GF-D8 (cell line): Measurements from ENCODE around the gene YPEL3.
"Not testable (repeated sequence)": the region's sequence is repeated elsewhere in the genome, so short reads cannot be mapped to it uniquely, and the experiment has no call there.

Experiments used
- DNase-seq: peaks from one replicate; lab custom pipeline; 2025; lab: John Stamatoyannopoulos, UW

YPEL3 gene

DNA sequence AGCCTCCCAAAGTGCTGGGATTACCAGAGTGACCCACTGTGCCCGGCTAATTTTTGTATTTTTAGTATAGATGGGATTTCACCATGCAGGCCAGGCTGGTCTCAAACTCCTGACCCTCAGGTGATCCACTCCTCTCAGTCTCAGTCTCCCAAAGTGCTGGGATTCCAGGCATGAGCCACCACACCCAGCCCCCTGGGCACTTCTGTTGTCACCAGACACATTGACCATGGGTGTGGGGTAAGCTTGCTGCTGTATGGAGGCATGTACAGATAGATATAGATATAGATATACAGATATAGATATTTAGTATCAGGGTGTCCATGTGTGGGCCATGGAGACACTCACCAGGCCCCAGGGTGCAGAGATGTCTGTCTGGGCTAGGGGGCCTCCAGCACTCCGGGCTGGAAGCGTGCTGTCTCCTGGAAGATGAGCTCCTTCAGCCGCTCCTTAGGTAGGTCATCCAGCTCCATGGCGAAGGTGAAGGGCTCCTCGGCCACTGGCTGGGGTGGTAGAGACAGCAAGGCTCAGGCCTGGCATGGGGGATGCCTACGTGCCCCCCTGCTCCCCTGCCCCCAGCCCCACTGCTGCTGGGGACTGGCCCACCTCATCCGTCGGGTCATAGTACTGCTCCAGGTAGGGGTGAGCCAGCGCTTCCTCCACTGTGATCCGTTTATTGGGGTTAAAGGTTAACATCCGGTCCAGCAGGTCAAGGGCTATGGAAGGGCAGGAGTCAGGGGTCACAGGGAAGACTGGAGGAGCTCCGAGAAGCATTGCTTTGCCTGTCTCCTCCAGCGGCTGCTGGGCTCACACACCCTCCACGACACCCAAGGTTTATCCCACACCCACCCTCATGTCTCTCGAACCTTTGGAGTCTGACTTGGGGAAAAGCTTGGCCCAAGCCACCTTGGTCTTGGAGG is 20.5 kb upstream of the YPEL3 start:
- DNase-seq = no peak

DNA sequence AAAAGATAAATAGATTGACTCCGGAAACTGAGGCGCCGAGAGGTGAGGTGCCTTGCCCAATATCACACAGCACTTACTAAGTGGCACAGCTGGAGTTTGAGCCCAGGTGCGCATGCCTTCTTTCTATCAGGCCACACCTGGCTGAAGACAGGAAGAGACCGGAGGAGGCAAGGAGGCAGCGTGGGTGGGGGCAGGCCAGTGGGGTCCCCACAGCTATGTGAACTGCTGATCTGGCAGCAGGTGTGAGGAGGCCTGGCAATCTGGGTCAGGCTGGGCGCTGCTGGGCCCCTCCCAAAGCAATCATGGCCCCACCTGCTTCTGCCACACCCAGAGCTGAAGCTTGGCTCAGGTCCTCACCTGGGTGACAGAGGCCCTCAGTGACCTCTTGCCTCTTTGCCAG is 19.2 kb upstream of the YPEL3 start:
- no peak for DNase-seq

DNA sequence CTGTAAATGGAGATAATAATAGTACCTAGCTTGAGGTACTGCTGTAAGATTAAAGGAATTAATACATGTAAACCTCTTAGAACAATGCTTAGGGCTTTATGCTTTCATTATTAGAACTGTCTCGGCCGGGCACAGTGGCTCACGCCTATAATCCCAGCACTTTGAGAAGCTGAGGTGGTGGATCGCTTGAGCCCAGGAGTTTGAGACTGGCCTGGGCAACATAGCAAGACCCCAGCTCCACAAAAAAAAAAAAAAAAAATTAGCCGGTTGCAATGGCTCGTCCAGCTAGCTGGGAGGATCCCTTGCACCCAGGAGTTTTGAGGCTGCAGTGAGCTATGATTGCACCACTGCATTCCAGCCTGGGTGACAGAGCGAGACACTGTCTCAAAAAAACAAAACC is 18.8 kb upstream of the YPEL3 start:
- not testable (repeated sequence) for DNase-seq

DNA sequence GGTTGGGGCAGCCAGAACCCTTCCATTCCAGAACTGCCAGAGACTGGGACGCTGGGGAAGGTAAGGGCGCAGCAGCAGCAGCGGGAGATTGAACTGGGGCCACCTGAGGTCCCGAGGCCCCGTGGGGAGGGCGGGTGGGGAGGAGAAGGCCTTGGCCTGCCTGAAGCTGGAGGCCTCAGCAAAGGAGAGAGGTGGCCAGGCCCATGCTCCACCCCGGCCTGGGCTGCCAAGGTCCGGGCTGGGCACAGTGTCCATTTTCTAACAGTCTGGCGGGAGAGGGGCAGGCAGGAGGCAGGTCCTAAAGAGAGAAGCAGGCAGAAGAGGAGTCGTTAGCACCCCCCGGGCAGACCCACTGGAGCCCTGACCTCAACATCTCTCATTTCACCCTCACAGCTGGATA is 18.4 kb upstream of the YPEL3 start:
- no peak for DNase-seq

DNA sequence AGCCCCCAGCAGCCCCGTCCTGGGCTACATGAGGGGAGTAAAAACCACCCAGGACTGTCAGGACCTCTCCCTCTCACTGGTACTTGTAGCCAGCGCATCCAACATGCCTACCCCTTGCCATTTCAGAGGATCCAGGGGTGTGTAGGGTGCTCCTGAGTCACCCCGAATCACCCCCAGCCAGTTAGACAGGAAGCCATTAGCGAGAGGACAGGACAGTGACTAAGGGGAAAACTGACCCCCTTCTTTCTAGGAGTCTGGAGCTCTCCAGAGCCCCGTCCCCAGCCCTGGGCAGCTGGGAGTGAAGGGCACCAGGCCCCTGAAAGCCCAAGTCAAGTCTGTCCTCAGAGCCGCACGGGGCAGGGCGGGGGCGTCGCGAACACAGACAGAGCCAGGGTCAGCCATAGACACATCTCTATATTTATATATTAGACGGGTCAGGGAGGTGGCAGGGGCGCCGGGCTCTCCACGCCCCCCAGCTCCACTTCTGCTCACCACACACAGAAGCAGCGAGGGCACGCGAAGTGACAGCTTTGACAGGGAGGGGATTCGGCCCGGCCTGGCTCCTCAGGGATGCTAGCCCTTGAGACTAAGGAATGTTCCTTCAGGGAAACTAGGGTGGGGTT is 17.8 kb upstream of the YPEL3 start:
- no peak for DNase-seq

DNA sequence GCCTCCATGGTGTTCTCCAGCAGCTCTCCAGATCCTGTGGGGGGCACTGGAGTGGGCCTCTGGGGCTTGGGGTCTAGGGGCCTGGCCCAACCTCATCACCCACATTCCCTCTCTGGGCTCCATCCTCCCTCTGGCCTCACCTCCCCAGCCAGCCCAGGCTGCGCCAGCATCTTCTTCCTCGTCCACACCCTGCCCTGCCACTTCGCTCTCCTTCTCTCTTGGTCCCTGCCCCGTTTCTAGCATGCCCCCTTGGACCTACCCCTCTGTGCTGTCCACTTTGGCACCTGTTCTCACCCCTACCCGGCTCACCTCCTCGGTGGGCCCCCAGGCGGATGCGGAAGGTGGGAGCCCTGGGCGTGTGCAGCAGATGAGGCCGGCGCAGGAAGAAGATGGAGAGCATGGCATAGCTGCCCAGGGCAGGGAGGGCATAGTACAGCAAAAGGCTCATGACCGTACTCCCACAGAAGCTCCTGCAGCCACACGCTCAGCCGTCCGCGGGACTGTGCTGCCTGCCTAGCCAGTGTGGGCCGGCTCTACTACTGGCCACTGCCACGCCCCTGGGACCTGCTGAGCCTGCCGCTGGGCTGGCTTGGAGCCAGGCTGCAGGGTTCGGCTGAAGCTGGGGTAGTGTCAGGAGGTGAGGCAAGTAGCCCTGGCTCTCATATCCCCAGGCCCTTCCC is 17.2 kb upstream of the YPEL3 start, which contains the start of gene GDPD3:
Gene GDPD3, minus strand, starts transcription at position 507 of the 680 bp plus-strand sequence. Its CDS starts 59 bp downstream, at position 448.
- DNase-seq = no peak

DNA sequence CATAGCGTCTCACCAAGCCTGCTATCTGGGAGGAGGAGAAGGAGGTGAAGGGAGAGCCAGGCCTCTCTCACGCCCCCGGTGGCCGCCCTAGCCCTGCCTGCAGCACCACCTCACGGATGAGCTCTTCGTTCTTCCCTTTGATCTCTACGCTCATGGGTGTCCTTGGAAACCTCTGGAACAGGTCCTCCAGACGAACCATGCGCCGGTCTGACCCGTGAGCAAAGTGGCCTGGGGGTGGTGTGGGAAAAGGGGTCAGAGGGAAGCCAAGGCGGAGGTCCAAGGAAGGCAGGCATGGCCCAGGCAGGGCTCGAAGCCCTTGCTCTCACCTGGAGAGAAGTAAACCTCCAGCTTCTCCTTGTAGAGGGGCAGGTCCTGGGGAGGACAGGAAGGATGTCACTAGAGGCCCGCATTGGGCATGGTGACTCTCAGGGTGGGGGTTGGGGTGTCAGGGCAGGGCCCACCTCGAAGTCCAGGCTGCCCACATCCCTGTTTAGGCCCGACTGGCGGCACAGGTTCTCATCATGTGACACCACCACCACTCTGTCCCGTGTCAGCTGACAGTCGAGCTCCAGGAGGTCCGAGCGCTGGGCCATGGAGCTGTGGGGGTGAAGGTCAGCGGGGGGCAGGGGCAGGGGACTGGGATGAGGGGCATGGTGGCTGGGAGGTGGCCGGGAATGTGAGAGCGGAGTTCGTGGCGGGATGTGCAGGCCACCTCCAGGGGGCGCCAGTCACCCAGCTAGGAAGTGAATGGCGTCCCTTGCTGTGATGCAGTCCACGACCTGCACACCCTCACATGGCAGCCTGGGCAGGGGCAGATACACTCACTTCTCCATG is 16.4 kb upstream of the YPEL3 start:
- DNase-seq = no peak

DNA sequence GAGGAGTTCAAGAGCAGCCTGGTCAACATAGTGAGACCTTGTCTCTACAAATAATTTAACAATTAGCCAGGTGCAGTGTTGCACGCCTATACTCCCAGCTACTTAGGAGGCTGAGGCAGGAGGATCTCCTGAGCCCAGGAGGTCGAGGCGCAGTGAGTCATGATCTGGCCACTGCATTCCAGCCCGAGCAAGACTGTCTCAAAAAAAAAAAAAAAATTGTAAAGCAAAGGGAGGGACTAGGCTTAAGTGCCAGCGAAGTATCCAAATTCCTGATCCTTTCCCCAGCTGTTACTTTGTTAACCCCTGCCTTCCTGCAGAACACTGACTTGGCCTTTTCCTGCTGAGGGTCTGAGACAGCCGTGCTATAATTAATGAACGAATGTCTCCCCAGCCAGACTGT is 14.6 kb upstream of the YPEL3 start:
- no peak for DNase-seq

DNA sequence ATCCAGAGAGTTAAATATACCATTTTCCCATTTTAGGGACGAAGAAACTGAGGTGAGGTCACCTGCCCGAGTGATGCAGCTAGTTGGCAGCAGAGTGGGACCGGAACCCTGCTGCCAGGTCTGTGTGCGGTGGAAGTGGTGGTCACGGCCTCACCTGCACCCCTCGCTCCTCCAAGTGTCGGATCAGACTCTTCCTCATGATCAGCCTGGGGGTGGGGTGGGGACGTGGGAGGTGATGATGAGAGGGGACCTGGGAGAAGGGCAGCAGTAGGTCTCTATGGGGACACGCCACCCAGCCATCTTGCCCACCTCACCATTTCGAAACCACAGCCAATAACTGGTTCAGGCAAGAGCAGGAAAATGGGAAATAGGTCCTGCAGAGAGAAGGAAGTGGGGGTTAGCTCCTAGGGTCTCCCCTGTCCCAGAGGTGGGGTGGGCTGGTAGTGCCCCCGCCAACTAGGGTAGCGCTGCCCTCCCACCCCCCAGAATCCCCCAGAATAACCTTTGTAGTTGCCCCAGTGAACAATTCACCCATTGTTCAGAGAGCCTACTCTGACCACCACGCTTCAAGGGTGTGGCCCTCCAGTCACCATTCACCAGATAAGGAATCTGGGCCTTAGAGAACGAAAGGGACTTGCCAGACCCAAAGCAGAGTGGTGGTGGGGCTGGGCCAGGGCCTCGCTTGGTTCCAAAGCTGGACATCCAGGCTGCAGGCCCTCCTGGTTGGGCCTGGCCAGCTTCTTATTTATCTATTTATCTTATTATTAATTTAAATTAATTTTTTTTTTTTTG is 12.2 kb upstream of the YPEL3 start:
- no peak for DNase-seq

DNA sequence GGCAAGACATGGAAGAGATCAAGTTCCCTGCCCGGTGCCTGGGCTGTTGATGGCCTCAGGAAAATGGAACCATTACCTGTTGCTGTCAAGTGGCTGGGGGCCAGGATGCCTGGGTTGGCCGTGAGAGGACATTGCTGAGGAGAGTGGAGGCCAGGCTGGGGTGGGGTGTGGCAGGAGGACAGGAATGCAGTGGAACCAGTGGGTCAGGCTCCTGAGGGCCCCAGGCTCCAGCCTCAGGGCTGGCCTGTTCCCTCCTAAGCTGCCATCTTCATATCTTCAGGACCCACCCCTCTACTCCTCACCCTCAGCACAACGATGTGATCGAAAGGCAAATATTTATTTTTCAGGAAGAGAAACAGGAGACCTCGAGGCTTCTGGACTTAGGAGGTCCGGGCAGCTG is 8.5 kb upstream of the YPEL3 start:
- no peak for DNase-seq

DNA sequence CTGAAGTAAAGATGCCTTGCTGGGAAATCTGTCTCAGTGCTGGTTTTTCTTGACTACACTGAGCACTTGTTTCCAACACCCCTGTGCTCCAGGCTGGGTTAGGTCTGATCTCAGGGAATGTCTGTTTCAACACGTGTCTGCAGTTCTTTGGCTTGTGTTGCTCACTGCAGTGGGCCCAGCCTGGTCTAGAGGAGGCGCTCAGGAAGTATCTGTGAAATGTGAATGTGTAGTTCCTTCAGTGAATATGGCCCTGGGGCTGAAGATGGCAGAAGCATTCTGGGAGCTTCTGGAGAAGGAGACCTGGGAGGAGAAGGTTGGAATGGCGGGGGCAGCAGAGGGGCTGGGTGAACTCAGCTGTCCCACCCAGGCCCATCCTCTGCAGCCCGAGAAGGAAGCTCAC is 8.1 kb upstream of the YPEL3 start:
- DNase-seq = no peak

DNA sequence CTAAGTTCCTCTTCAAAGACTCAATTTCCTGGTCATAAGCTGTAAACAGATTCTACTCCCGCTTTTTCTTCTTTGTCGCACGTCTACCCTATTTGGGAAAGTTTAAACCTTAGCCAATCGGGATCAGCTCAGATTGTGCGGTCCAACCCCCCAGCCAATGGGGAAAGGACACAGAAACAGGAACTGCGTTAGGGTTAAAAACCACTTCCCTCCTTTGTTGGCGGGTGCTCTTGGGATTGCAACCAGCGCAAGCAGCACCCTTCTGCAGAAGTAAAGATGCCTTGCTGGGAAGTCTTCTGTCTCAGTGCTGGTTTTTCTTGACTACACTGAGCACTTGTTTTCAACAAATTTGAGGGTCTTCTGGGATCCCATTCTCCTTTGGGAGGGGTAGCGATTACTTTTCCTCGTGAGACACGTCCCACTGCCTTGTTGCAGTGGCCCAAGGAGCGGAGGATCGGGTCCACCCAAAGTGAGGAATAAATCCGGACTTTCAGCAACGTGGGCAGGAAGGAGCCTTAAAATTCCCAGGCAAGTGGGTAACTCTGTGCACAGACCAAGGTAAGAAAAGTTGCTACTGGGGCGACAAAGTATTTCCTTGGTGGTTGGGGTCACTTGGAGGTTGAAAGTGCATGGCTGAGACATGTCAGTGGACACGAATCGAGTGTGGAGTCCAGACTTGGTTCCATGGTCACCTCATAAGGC is 1.0 kb upstream of the YPEL3 start:
- no peak for DNase-seq

DNA sequence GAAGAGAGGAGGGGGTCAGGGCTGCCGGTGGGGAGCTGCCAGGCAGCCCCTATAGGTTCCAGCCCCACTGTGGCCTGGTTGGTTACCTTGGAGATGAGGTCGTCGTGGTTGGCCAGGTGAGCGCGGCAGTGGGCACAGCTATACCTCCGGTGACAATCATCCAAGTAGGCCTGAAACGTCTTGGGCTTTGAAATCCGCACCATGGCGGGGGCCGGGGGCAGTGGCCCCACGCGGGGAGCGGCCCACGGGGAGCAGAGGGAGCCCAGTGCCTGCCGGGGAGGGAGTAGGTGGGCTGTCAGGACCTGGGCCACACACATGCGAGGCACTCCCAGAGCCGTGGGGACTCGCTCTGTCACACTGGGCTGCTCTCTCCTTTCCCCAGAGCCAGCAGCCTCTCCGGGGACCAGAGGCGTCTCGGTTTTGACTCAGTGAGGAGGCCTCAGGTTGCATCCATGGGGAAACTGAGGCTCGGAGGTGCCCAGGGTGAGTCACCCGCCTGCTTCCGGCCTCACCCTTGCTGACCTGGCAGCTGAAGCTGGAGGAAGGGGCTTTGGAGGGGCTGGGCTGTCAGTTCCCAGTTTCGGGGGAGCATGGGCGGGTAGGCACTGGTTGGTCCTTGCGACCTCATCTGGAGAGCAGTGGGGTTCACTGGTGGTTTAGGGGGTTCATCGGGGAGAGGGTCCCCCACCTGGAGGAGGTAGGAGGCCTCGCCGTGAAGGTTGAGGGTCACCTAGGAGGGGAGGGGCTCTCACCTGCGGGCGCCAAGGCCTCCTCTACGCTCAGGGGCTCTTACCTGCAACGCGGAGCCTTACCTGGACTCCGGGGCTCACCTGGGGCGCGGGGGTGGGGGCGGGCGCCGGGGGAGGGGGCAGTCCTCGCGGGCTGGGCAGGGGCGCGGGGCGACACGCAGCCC is 591 bp downstream of the YPEL3 start:
- no peak for DNase-seq

DNA sequence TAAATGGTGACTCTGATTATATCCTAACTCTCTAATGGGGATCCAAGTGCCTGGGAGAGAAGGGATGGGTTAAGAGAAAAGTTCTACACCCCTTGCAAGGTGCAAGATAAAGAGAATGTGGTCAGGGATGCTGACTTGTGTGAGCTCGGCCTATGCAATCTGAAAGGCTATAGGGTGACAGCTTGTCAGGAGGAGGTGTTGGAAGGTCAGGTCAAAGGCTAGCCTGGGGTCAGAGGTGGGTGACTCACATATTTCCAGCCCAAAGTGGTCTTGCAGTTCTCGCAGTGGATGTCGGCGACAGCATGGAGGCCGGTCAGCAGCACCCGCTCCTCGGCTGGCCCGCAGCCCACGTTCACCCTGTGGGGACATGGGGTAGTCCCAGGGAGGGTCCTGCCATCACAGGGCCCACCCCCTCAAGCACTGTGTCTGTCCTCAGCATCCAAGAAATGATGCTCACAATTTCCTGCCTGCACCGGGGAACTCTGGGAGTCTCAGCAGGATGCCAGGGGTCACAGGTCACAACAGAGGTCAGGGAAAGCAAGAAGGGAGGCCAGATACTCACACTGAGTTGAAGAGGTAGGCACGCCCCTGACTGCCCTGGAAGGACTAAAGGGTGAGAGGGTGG is 1.4 kb downstream of the YPEL3 start:
- no peak for DNase-seq

DNA sequence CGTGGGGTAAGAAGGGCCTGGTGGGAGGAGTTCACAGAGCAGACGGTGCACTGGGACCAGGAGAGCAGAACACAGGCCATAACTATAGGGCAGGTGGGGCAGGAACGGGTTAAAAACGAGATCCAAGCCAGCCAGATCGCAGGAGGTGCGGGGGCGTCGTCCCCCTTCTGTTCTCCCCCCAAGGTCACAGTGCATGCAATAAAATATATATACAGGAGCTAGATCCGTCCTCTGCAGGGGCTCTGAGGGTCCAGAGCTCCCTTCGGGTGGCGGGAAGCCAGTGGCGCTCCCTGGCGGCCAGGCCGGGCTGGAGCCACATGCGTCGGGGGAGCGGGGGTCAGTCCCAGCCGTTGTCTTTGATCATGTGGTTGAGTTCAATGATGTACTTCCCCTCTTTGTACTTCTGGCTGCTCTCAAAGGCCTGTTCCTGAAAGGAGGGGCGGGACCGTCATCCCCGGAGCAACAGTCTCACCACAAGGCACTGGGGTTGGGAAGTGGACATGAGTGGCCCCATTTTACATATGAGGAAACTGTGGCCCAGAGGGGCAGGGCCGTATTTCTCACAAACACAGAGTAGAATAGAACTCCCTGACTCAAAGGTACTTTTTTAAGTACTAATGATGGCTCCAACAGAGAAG is 3.5 kb downstream of the YPEL3 start:
- peak; percentile 91 for DNase-seq

DNA sequence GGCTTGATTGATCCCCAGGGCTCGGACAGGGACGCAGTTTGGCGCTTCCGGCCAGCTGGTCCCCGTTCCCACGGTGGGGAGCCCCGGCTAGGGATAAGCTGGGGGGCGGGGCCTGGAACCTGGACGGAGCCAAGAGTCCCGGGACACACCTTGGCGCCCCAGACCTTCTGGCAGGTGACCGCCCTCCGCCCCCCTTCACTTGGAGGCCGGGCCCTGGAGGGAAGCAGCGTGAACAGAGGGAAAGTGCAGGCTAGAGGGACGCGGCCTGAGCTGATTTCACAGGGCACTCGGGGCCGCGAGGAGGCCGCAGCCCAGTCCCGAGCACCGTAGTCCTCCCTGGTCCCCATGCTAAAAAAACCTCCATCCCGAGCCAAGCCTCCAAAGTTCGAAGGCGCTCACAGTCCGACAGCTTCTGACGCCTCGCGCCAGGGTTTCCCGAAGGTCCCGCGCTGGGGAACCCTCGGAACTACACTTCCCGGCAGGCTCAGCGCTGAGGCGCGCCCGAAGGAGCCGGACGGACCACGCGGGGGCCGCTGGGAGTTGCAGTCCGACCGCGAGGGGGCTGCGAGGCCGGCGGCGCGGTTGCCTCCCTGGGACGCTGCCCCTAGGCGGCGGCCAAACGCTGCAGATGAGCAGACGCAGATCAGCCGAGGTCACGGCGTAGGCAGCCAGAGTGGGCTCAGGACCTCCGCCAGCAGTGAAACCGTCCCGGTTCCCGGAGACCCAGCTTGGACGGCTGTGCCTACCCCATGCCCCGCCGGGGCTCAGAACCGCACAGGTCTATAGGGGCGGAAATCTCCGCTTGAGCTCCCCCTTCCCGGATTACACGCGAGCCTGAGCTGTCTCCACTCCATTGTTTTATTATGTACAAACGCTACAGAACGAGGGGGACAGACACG is 4.3 kb downstream of the YPEL3 start, which contains the start of gene TBX6:
Gene TBX6, minus strand, starts transcription at position 451 of the 899 bp plus-strand sequence. CDS start 731 bp downstream, outside the sequence.
- peak; percentile 81 for DNase-seq
